GM13977 (cell line): ENCODE results near the gene IL1RAPL2.

Experiments
- DNase-seq: peaks from one replicate; pipeline ENCODE4 v3.0.0; 2012; ENCODE audit warnings: low spot score
- in situ Hi-C: fragments of 300-500 bp; cut with MboI; formaldehyde crosslinking; loops from one replicate; pipeline ENCODE4 v1.12.0; 2022; ENCODE audit warnings: low sequenced_read_pairs, low pct_unique_long_range_greater_than_20kb, mixed read lengths, inconsistent platforms; ENCODE audit not compliant: unreplicated experiment
- TF ChIP-seq, protein P1 (sequence below): IDR thresholded peaks from 2 replicates; pipeline ENCODE4 v1.5.1; 2012; ENCODE audit warnings: mild to moderate bottlenecking, control low read depth; ENCODE audit not compliant: insufficient read depth; ENCODE audit errors: extremely low read depth, missing control alignments

IL1RAPL2 gene

GRCh38 chrX:104564921-104565703 lies 887 bp upstream of the IL1RAPL2 start:
- in situ Hi-C loops, result no loop called here
- TF ChIP-seq, protein P1, sequence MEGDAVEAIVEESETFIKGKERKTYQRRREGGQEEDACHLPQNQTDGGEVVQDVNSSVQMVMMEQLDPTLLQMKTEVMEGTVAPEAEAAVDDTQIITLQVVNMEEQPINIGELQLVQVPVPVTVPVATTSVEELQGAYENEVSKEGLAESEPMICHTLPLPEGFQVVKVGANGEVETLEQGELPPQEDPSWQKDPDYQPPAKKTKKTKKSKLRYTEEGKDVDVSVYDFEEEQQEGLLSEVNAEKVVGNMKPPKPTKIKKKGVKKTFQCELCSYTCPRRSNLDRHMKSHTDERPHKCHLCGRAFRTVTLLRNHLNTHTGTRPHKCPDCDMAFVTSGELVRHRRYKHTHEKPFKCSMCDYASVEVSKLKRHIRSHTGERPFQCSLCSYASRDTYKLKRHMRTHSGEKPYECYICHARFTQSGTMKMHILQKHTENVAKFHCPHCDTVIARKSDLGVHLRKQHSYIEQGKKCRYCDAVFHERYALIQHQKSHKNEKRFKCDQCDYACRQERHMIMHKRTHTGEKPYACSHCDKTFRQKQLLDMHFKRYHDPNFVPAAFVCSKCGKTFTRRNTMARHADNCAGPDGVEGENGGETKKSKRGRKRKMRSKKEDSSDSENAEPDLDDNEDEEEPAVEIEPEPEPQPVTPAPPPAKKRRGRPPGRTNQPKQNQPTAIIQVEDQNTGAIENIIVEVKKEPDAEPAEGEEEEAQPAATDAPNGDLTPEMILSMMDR, result no peak
- no peak for DNase-seq

- no peak for DNase-seq
- TF ChIP-seq, protein P1, result no peak
- in situ Hi-C loops, result no loop called here
Measured at GRCh38 chrX:104566681-104567501, 892 bp downstream of the IL1RAPL2 start.

DNA sequence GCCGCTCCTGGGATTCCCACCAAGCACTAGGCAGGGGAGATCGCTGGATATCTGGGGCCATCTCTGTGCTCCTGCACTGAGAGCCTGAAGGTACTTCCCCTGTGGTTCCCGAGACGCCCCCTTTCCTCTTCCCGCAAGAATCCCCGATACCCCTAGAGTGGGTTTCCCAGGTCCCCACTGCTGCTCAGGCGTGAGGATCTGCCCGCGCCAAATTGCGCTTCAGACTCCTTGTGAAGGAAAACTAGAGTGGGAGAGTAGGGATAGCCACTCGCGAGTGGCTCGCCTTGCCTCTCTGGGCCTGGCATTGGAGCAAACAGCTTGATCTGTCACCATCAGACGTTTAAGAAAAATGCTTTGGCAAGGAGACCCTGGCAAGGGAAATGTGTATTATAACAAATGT lies 1.5 kb downstream of the IL1RAPL2 start:
- DNase-seq, result no peak
- in situ Hi-C loops, result no loop called here
- TF ChIP-seq, protein P1, result no peak

DNA sequence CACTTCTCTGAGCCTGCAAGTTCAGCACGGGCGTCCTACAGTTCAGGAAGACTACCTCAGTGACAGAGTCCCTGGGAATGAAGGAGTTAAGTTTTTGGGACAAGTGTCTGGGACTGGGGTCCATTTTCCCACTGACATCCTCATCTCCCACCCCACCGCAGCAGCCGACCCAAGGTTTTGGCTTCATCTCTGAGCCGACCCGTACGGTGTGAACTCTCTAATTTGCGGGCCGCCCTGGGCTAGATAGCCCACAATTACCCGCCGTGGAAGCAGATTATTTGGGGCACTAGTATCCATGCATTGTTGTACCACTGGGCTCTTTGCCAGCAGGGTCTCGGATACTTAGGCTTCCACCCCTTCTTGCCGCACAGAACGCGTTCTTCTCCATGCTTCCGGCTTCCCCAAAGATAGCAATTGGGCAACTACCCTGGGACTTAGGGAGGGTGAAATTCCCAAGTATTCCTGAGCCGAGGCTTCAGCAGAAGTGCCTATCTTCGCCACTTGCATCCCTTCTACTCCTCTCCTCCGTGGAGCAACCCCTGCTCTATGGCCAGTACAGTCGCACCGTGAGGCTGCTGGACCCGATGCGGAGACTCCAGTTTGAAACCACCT lies 2.4 kb downstream of the IL1RAPL2 start:
- in situ Hi-C loops, result no loop called here
- no peak for DNase-seq
- TF ChIP-seq, protein P1, result no peak

GRCh38 chrX:104618106-104618895 lies 52.3 kb downstream of the IL1RAPL2 start:
- TF ChIP-seq, protein P1, result no peak
- in situ Hi-C loops, result no loop called here
- no peak for DNase-seq

DNA sequence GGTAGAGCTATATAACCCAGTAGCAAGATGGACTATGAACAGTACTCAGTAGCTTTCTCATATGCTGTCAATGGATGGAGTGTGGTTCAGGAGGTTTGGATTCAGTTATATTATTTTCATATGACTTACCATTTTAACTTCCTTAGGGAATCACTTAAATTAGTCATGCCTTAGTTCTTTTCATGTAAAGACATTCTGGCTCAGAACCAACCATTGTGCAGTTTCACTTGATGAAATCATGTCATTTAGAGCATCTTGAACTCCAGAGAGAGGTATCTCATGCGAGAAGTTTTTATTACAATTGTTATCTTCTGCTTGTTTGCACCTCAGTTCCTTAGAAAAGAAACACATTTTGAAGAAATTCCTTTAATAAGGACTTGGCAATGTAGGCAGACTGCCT lies 55.8 kb downstream of the IL1RAPL2 start:
- TF ChIP-seq, protein P1, result no peak
- in situ Hi-C loops, result no loop called here
- no peak for DNase-seq
